PC-3 (cell line): ENCODE data around the gene SOST. TPM values are rescaled to one million over a fixed set of nuclear protein-coding genes. Genes with fewer than 3 reads are reported as not detected.

ENCODE experiments used
- ATAC-seq: fragments of 200-7000 bp; cut with Tn5 transposase; 2 replicates; pipeline ENCODE4 v1.9.1; 2020; ENCODE audit warnings: mild to moderate bottlenecking, moderate library complexity
- BruUV-seq: library from RNA; stranded (reverse); fragments of 400-500 nt; replicated peaks from 2 replicates; lab custom pipeline; 2021; lab: Mats Ljungman, UMichigan
- CTCF ChIA-PET: fragments of 300-600 bp; sonication (Branson Sonifier 250); formaldehyde crosslinking; loops from one replicate; lab custom pipeline; 2022; ENCODE audit warnings: antibody characterized with exemption; lab: Charles Lee
- POLR2A ChIA-PET: fragments of 300-600 bp; sonication (Branson Sonifier 250); formaldehyde crosslinking; loops from one replicate; lab custom pipeline; 2022; ENCODE audit warnings: antibody characterized with exemption; ENCODE audit not compliant: unreplicated experiment; lab: Charles Lee
- DNase-seq: peaks from one replicate; pipeline ENCODE4 v3.0.0-alpha.2; 2015
- H2AFZ ChIP-seq: fragments of 300-600 bp; sonication (generic); 2 replicates; pipeline ENCODE4 v1.6.0; 2016; ENCODE audit warnings: antibody characterized with exemption, low read length
- H3F3A ChIP-seq: fragments of 300-600 bp; sonication (generic); one replicate; pipeline ENCODE4 v1.6.0; 2017; ENCODE audit warnings: antibody characterized with exemption, low read length, control low read depth, mild to moderate bottlenecking; ENCODE audit not compliant: unreplicated experiment
- H3K27ac ChIP-seq: fragments of 300-600 bp; sonication (generic); 2 replicates; pipeline ENCODE4 v1.5.1; 2016; ENCODE audit warnings: mild to moderate bottlenecking, low read length
- H3K27me3 ChIP-seq: fragments of 300-600 bp; sonication (generic); 2 replicates; pipeline ENCODE4 v1.6.1; 2016; ENCODE audit warnings: low read length, mixed read lengths
- H3K36me3 ChIP-seq: fragments of 300-600 bp; sonication (generic); 2 replicates; pipeline ENCODE4 v1.6.1; 2016; ENCODE audit warnings: low read depth, mixed run types, low read length, mixed read lengths
- H3K4me1 ChIP-seq: fragments of 300-600 bp; sonication (generic); 2 replicates; pipeline ENCODE4 v1.5.1; 2016; ENCODE audit warnings: low read length; ENCODE audit not compliant: insufficient read depth
- H3K4me2 ChIP-seq: fragments of 300-600 bp; sonication (generic); 2 replicates; pipeline ENCODE4 v1.6.0; 2016; ENCODE audit warnings: low read length
- H3K4me3 ChIP-seq: fragments of 300-600 bp; sonication (generic); 2 replicates; pipeline ENCODE4 v1.5.1; 2016; ENCODE audit warnings: mild to moderate bottlenecking, low read length, mixed read lengths
- H3K79me2 ChIP-seq: fragments of 300-600 bp; sonication (generic); 2 replicates; pipeline ENCODE4 v1.6.1; 2017; ENCODE audit warnings: low read length, mixed read lengths
- H3K9ac ChIP-seq: fragments of 300-600 bp; sonication (generic); 2 replicates; pipeline ENCODE4 v1.6.0; 2016; ENCODE audit warnings: mild to moderate bottlenecking, low read length
- H3K9me2 ChIP-seq: fragments of 300-600 bp; sonication (generic); replicated peaks from 2 replicates; pipeline ENCODE4 v1.6.1; 2016; ENCODE audit warnings: mixed run types, low read length, mixed read lengths
- H3K9me3 ChIP-seq: fragments of 300-600 bp; sonication (generic); 2 replicates; pipeline ENCODE4 v1.6.1; 2016; ENCODE audit warnings: low read length, mixed read lengths
- H4K20me1 ChIP-seq: fragments of 300-600 bp; sonication (generic); 2 replicates; pipeline ENCODE4 v1.6.1; 2016; ENCODE audit warnings: low read length, mixed read lengths
- CTCF ChIP-seq: fragments of 300-600 bp; sonication (generic); conservative IDR thresholded peaks from 2 replicates; pipeline ENCODE4 v1.5.1; 2017; ENCODE audit warnings: antibody characterized with exemption, low read depth, mild to moderate bottlenecking, low read length
- EZH2 ChIP-seq: fragments of 300-600 bp; sonication (generic); IDR thresholded peaks from one replicate; pipeline ENCODE4 v1.6.1; 2017; ENCODE audit warnings: antibody characterized with exemption, mild to moderate bottlenecking, low read length; ENCODE audit not compliant: unreplicated experiment
- EZH2phosphoT487 ChIP-seq: fragments of 300-600 bp; sonication (generic); IDR thresholded peaks from 2 replicates; pipeline ENCODE4 v1.6.1; 2018; ENCODE audit warnings: mild to moderate bottlenecking, antibody characterized with exemption, low read length, borderline replicate concordance
- intact Hi-C: fragments of 100-400 bp; cut with micrococcal nuclease; formaldehyde crosslinking; loops from 2 replicates; pipeline ENCODE4 v1.9.0; 2023
- total RNA-seq: library from RNA; depleted of rRNA; stranded (reverse); fragments of >200 nt; gene quantifications from 2 replicates; pipeline ENCODE4 v1.2.3, GENCODE V29; 2014

SOST gene
- total RNA-seq, 1 experiment from 2014 or later, result not detected

DNA sequence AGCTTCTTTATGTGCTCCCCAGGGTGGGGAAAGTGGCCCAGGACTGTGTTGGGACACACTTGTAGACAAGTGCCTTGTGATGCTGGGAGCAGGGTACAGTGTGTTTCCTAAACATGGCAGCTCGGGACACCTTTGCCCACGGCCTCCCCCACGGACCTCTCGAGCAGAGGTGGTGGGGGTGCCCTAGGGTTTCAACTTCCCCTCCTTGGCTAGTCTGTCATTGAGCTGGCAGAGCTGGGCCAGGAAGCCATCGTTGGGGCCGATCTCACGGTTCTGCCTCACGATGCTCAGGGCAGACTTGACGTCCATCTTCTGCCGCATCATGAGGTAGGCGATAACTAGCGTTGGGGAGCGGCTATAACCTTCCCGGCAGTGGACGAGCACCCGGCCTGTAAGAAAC, 10.8 kb upstream of the SOST start:
- Histone ChIP-seq H3K9me2 (no peaks in the 10 kb centered on the region), H3K27me3 (no peaks in the 10 kb centered on the region), H3K4me1 (no peaks in the 10 kb centered on the region), H2AFZ (no peak overlapping the region), H3K4me2 (no peak overlapping the region), H3K9ac (no peak overlapping the region), H4K20me1 (0 out of 2 replicates have a peak, but pooled peaks cover 2% of the 10 kb centered on the region), H3F3A (no peaks in the 10 kb centered on the region), H3K79me2 (no peaks in the 10 kb centered on the region), H3K27ac (no peak overlapping the region), H3K36me3 (peaks cover 34% of the 10 kb centered on the region), H3K4me3 (no peak overlapping the region), H3K9me3 (no peaks in the 10 kb centered on the region)
- no peak for TF ChIP-seq EZH2phosphoT487
- TF ChIP-seq CTCF, result no peak
- no peak for TF ChIP-seq EZH2
- CTCF ChIA-PET, result no interaction called here
- POLR2A ChIA-PET, result no interaction called here
- intact Hi-C loops, result no loop called here
- DNase-seq (no peak), ATAC-seq (no peak)
- no TSS peak for BruUV-seq

- no peak overlapping the region for H3K9ac ChIP-seq
- no peak overlapping the region for H3K4me2 ChIP-seq
- intact Hi-C loops, result no loop called here
- no peaks in the 10 kb centered on the region for H3K27me3 ChIP-seq
- ATAC-seq, result no peak
- ChIA-PET CTCF (no interaction called here), POLR2A (no interaction called here)
- no peaks in the 10 kb centered on the region for H3F3A ChIP-seq
- no peak overlapping the region for H2AFZ ChIP-seq
- H3K9me3 ChIP-seq, result no peaks in the 10 kb centered on the region
- no peaks in the 10 kb centered on the region for H3K9me2 ChIP-seq
- no peaks in the 10 kb centered on the region for H3K4me1 ChIP-seq
- peaks cover 30% of the 10 kb centered on the region for H3K36me3 ChIP-seq
- no peak overlapping the region for H3K27ac ChIP-seq
- H3K79me2 ChIP-seq, result no peaks in the 10 kb centered on the region
- no TSS peak for BruUV-seq
- no peak for DNase-seq
- TF ChIP-seq EZH2 (no peak), CTCF (no peak), EZH2phosphoT487 (no peak)
- H3K4me3 ChIP-seq, result no peak overlapping the region
- no peaks in the 10 kb centered on the region for H4K20me1 ChIP-seq
These were observed 10.4 kb upstream of the SOST start for GRCh38 chr17:43768943-43769342.

DNA sequence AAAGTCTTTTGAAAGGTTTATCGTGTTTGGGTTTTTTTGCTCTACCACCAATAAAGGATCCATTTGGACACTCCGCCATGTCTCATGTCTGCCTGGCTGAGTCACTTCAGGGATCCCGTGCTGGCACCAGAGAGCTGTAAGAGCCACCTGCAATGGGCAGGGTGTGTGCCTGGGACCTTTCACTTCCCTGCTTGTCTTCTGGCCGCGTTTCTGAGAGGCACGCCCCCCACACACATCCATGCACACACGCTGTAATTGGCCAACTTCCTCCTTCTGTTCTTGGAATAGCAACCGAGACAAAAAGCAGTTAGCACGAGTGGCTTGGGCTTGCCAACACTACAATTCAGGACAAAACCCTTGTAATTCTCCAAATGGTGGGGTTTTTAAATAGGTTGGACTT, 9.8 kb upstream of the SOST start:
- CTCF ChIA-PET, result interaction anchor here (1.2 kb wide), 1 partner anchor 78 kb away, joined by 5 read pairs; no protein-coding TSS in a partner anchor
- no peak for ATAC-seq
- Histone ChIP-seq H3F3A (no peaks in the 10 kb centered on the region), H3K36me3 (peaks cover 28% of the 10 kb centered on the region), H3K9me3 (no peaks in the 10 kb centered on the region), H2AFZ (no peak overlapping the region), H3K4me1 (no peaks in the 10 kb centered on the region), H3K27ac (no peak overlapping the region), H4K20me1 (no peaks in the 10 kb centered on the region), H3K79me2 (no peaks in the 10 kb centered on the region), H3K9me2 (no peaks in the 10 kb centered on the region), H3K4me3 (no peak overlapping the region), H3K4me2 (no peak overlapping the region), H3K9ac (no peak overlapping the region), H3K27me3 (no peaks in the 10 kb centered on the region)
- no TSS peak for BruUV-seq
- no peak for DNase-seq
- intact Hi-C loops, result no loop called here
- TF ChIP-seq EZH2, result no peak
- TF ChIP-seq CTCF, result no peak
- no peak for TF ChIP-seq EZH2phosphoT487
- POLR2A ChIA-PET, result no interaction called here
